Natural killer cell (primary cell): ENCODE measurements around the gene CMIP. TPM values are rescaled to one million over a fixed set of nuclear protein-coding genes. Genes with fewer than 3 reads are reported as not detected.

ENCODE experiments used
- ATAC-seq, 3 donors: fragments of 150-1000 bp in 2 of 3; fragments of 200-7000 bp in 1 of 3; cut with Tn5 transposase; 1 replicate in 1 of 3; 2 replicates in 2 of 3; pipeline ENCODE4 v1.10.0; 2021; ENCODE audit warnings: mild to moderate bottlenecking in 2 of 3, moderate library complexity in 2 of 3
- DNase-seq, 2 donors: peaks; one replicate each; pipeline versions ENCODE4 v3.0.0 to v3.0.0-alpha.2; 2013 to 2021; ENCODE audit warnings: mixed read lengths in 1 of 2
- H3K27ac ChIP-seq: one replicate; pipeline ENCODE4 v1.5.1; 2013; ENCODE audit warnings: mild to moderate bottlenecking, low read length
- H3K27me3 ChIP-seq: one replicate; pipeline ENCODE4 v1.6.1; 2013; ENCODE audit warnings: low read length; ENCODE audit not compliant: control insufficient read depth, insufficient read depth
- H3K36me3 ChIP-seq: one replicate; pipeline ENCODE4 v1.6.1; 2013; ENCODE audit warnings: low read length; ENCODE audit not compliant: control insufficient read depth, insufficient read depth
- H3K4me1 ChIP-seq: one replicate; pipeline ENCODE4 v1.6.1; 2013; ENCODE audit warnings: low read length; ENCODE audit not compliant: control insufficient read depth, insufficient read depth
- H3K4me3 ChIP-seq: one replicate; pipeline ENCODE4 v1.5.1; 2013; ENCODE audit warnings: low read length
- H3K9me3 ChIP-seq: one replicate; pipeline ENCODE4 v1.6.1; 2013; ENCODE audit warnings: low read length; ENCODE audit not compliant: control insufficient read depth, insufficient read depth
- H3K27ac Mint-ChIP-seq, 2 donors: one replicate each; pipeline ENCODE4 v1.8.0; 2022; ENCODE audit warnings: mild to moderate bottlenecking in 2 of 2, mixed read lengths in 2 of 2, moderate library complexity in 1 of 2
- H3K27me3 Mint-ChIP-seq, 2 donors: one replicate each; pipeline ENCODE4 v1.8.0; 2022; ENCODE audit warnings: low read depth in 2 of 2, mixed read lengths in 2 of 2
- H3K36me3 Mint-ChIP-seq: one replicate; pipeline ENCODE4 v1.8.0; 2022; ENCODE audit warnings: mixed read lengths
- H3K4me1 Mint-ChIP-seq, 2 donors: one replicate each; pipeline ENCODE4 v1.8.0; 2022; ENCODE audit warnings: mixed read lengths in 2 of 2
- H3K4me3 Mint-ChIP-seq: one replicate; pipeline ENCODE4 v1.8.0; 2022; ENCODE audit warnings: mild to moderate bottlenecking, moderate library complexity, mixed read lengths
- H3K9me3 Mint-ChIP-seq, 2 donors: one replicate each; pipeline ENCODE4 v1.8.0; 2022; ENCODE audit warnings: mixed read lengths in 2 of 2
- CTCF ChIP-seq: fragments of 200-600 bp; IDR thresholded peaks from one replicate; pipeline ENCODE4 v1.8.0; 2022; ENCODE audit warnings: antibody characterized with exemption
- WGBS: methylation state at CpG from one replicate; pipeline ENCODE4 v1.1.7; 2013; ENCODE audit warnings: missing lambda C conversion rate; ENCODE audit not compliant: insufficient coverage; 5-methylcytosine and 5-hydroxymethylcytosine counted together
- intact Hi-C: fragments of 100-400 bp; cut with micrococcal nuclease; formaldehyde crosslinking; loops from one replicate; pipeline ENCODE4 v1.14.2; 2022
- total RNA-seq, 4 donors: library from RNA; stranded (reverse); fragments of 120-200 nt in 1 of 4; gene quantifications; one replicate each; pipeline versions ENCODE4 v1.2.3 to v1.2.4, GENCODE V29; 2013 to 2022

CMIP gene
- total RNA-seq, 3 donors from 2014 or later (not counting 1 experiment from before 2014, with no cell fraction given): 88.2 to 115 (median 91.5) TPM

DNA sequence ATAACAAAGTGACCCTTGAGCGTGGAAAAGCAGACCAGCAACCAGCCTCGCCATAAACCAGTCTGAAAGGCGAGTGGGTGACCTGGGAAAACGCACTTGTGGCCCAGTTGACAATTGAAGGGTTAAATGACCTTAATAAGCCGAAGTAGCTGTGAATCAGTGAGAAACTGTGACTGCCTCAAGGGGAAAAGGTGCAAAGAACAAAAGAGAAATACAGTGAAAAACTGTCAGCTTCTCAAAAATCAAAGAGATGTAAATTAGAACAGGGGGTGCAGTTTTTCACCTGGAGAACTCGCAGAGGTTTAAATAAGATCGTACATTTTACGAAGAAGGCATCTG, 124.1 kb downstream of the CMIP start:
- Histone ChIP-seq H3K27ac (no peak overlapping the region), H3K27me3 (no peaks in the 10 kb centered on the region)
- peak overlapping the region; percentile 63 to 75 for H3K27ac Mint-ChIP-seq

GRCh38 chr16:81569361-81570034, 124.9 kb downstream of the CMIP start:
- intact Hi-C loops: loop anchor here (2.0 kb wide), 1 partner anchor 45 kb away; no protein-coding TSS in a partner anchor
- ATAC-seq (no peak), DNase-seq (no peak)
- Histone ChIP-seq H3K9me3 (no peaks in the 10 kb centered on the region), H3K27me3 (no peaks in the 10 kb centered on the region), H3K4me3 (no peak overlapping the region), H3K36me3 (no peaks in the 10 kb centered on the region), H3K4me1 (peaks cover 21% of the 10 kb centered on the region), H3K27ac (no peak overlapping the region)
- peaks cover 43 to 53% of the 10 kb centered on the region in 2 donors for H3K4me1 Mint-ChIP-seq
- no peaks in the 10 kb centered on the region for H3K9me3 Mint-ChIP-seq
- 92% methylated on average over 11 of the region's 11 CpGs for WGBS
- peak overlapping the region; percentile 63 to 75 for H3K27ac Mint-ChIP-seq
- no peaks in the 10 kb centered on the region for H3K36me3 Mint-ChIP-seq
- H3K4me3 Mint-ChIP-seq: no peak overlapping the region
- TF ChIP-seq CTCF: no peak
- no peaks in the 10 kb centered on the region for H3K27me3 Mint-ChIP-seq

More for the DNA sequence above, 124.1 kb downstream of the CMIP start:
- Histone ChIP-seq H3K36me3 (no peaks in the 10 kb centered on the region), H3K4me1 (peaks cover 21% of the 10 kb centered on the region), H3K4me3 (no peak overlapping the region), H3K9me3 (no peaks in the 10 kb centered on the region)
- H3K36me3 Mint-ChIP-seq: no peaks in the 10 kb centered on the region
- peaks cover 51 to 61% of the 10 kb centered on the region in 2 donors for H3K4me1 Mint-ChIP-seq
- no peaks in the 10 kb centered on the region for H3K27me3 Mint-ChIP-seq
- no peaks in the 10 kb centered on the region for H3K9me3 Mint-ChIP-seq
- no peak for TF ChIP-seq CTCF
- intact Hi-C loops: loop anchor here (2.0 kb wide), 1 partner anchor 44 kb away; no protein-coding TSS in a partner anchor
- ATAC-seq (peak in 1 of 3 donors; percentile 69), DNase-seq (no peak)
- H3K4me3 Mint-ChIP-seq: no peak overlapping the region
- 83% methylated on average over 8 of the region's 8 CpGs for WGBS

GRCh38 chr16:81570151-81570846, 125.7 kb downstream of the CMIP start:
- Histone ChIP-seq H3K9me3 (no peaks in the 10 kb centered on the region), H3K27ac (no peak overlapping the region), H3K4me3 (no peak overlapping the region), H3K27me3 (no peaks in the 10 kb centered on the region), H3K36me3 (no peaks in the 10 kb centered on the region), H3K4me1 (peaks cover 21% of the 10 kb centered on the region)
- ATAC-seq (no peak), DNase-seq (no peak)
- no peak overlapping the region for H3K4me3 Mint-ChIP-seq
- H3K4me1 Mint-ChIP-seq: peaks cover 40 to 49% of the 10 kb centered on the region in 2 donors
- no peak for TF ChIP-seq CTCF
- no peaks in the 10 kb centered on the region for H3K9me3 Mint-ChIP-seq
- H3K27ac Mint-ChIP-seq: peak overlapping the region in 1 of 2 donors; percentile 57
- intact Hi-C loops: no loop called here
- H3K27me3 Mint-ChIP-seq: no peaks in the 10 kb centered on the region
- WGBS: 93% methylated on average over 18 of the region's 18 CpGs
- H3K36me3 Mint-ChIP-seq: no peaks in the 10 kb centered on the region
